Measurements from ENCODE around the gene CCL2.

DNA sequence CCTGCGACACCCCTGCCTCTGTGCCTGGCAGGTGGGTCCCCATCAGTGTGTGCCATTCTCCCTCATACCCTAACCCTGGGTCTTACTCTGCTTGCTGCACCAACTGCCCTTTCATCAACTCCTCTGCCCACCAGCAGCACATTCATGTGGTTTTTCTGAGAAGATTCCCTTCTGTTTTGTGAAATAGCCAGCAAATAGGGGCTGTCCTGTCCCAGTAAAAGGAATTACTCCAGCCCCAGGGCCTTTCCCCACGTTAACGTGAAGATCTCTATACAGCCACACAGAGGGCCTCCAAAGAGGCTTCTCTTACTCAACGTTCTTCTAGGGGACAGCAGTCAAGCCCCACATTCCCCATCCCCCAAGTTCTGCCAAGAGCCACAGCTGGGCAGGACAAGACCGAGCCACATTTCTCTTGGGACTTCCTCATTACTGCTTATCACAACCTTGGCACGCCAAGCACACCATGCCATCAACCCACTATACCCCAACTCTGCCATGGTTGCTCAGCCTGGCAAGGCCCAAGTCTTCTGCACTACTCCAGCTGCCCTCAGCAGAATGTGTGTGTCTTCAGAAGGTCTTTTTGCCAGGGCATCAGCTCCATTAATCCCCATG lies 18.7 kb upstream of the CCL2 start:
- no peak for TF ChIP-seq FOSL1 (IDR thresholded peaks at IDR 0.05; ENCODE audit: insufficient read depth, low read depth, low read length)
- TF ChIP-seq RAD21 (IDR thresholded peaks at IDR 0.05 in 1 of 2, conservative IDR thresholded peaks at IDR 0.05 in 1 of 2; ENCODE audit: low read depth in 2 of 2, low read length in 2 of 2), result no peak
- TF ChIP-seq, protein P1, sequence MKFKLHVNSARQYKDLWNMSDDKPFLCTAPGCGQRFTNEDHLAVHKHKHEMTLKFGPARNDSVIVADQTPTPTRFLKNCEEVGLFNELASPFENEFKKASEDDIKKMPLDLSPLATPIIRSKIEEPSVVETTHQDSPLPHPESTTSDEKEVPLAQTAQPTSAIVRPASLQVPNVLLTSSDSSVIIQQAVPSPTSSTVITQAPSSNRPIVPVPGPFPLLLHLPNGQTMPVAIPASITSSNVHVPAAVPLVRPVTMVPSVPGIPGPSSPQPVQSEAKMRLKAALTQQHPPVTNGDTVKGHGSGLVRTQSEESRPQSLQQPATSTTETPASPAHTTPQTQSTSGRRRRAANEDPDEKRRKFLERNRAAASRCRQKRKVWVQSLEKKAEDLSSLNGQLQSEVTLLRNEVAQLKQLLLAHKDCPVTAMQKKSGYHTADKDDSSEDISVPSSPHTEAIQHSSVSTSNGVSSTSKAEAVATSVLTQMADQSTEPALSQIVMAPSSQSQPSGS (IDR thresholded peaks at IDR 0.05; ENCODE audit: low read length), result no peak
- TF ChIP-seq, protein P2, sequence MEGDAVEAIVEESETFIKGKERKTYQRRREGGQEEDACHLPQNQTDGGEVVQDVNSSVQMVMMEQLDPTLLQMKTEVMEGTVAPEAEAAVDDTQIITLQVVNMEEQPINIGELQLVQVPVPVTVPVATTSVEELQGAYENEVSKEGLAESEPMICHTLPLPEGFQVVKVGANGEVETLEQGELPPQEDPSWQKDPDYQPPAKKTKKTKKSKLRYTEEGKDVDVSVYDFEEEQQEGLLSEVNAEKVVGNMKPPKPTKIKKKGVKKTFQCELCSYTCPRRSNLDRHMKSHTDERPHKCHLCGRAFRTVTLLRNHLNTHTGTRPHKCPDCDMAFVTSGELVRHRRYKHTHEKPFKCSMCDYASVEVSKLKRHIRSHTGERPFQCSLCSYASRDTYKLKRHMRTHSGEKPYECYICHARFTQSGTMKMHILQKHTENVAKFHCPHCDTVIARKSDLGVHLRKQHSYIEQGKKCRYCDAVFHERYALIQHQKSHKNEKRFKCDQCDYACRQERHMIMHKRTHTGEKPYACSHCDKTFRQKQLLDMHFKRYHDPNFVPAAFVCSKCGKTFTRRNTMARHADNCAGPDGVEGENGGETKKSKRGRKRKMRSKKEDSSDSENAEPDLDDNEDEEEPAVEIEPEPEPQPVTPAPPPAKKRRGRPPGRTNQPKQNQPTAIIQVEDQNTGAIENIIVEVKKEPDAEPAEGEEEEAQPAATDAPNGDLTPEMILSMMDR (IDR thresholded peaks at IDR 0.05; ENCODE audit: control extremely low read depth in 1 of 3, insufficient read depth in 1 of 3, low read depth in 1 of 3, low read length in 3 of 3), result no peak
- TF ChIP-seq, protein P3, sequence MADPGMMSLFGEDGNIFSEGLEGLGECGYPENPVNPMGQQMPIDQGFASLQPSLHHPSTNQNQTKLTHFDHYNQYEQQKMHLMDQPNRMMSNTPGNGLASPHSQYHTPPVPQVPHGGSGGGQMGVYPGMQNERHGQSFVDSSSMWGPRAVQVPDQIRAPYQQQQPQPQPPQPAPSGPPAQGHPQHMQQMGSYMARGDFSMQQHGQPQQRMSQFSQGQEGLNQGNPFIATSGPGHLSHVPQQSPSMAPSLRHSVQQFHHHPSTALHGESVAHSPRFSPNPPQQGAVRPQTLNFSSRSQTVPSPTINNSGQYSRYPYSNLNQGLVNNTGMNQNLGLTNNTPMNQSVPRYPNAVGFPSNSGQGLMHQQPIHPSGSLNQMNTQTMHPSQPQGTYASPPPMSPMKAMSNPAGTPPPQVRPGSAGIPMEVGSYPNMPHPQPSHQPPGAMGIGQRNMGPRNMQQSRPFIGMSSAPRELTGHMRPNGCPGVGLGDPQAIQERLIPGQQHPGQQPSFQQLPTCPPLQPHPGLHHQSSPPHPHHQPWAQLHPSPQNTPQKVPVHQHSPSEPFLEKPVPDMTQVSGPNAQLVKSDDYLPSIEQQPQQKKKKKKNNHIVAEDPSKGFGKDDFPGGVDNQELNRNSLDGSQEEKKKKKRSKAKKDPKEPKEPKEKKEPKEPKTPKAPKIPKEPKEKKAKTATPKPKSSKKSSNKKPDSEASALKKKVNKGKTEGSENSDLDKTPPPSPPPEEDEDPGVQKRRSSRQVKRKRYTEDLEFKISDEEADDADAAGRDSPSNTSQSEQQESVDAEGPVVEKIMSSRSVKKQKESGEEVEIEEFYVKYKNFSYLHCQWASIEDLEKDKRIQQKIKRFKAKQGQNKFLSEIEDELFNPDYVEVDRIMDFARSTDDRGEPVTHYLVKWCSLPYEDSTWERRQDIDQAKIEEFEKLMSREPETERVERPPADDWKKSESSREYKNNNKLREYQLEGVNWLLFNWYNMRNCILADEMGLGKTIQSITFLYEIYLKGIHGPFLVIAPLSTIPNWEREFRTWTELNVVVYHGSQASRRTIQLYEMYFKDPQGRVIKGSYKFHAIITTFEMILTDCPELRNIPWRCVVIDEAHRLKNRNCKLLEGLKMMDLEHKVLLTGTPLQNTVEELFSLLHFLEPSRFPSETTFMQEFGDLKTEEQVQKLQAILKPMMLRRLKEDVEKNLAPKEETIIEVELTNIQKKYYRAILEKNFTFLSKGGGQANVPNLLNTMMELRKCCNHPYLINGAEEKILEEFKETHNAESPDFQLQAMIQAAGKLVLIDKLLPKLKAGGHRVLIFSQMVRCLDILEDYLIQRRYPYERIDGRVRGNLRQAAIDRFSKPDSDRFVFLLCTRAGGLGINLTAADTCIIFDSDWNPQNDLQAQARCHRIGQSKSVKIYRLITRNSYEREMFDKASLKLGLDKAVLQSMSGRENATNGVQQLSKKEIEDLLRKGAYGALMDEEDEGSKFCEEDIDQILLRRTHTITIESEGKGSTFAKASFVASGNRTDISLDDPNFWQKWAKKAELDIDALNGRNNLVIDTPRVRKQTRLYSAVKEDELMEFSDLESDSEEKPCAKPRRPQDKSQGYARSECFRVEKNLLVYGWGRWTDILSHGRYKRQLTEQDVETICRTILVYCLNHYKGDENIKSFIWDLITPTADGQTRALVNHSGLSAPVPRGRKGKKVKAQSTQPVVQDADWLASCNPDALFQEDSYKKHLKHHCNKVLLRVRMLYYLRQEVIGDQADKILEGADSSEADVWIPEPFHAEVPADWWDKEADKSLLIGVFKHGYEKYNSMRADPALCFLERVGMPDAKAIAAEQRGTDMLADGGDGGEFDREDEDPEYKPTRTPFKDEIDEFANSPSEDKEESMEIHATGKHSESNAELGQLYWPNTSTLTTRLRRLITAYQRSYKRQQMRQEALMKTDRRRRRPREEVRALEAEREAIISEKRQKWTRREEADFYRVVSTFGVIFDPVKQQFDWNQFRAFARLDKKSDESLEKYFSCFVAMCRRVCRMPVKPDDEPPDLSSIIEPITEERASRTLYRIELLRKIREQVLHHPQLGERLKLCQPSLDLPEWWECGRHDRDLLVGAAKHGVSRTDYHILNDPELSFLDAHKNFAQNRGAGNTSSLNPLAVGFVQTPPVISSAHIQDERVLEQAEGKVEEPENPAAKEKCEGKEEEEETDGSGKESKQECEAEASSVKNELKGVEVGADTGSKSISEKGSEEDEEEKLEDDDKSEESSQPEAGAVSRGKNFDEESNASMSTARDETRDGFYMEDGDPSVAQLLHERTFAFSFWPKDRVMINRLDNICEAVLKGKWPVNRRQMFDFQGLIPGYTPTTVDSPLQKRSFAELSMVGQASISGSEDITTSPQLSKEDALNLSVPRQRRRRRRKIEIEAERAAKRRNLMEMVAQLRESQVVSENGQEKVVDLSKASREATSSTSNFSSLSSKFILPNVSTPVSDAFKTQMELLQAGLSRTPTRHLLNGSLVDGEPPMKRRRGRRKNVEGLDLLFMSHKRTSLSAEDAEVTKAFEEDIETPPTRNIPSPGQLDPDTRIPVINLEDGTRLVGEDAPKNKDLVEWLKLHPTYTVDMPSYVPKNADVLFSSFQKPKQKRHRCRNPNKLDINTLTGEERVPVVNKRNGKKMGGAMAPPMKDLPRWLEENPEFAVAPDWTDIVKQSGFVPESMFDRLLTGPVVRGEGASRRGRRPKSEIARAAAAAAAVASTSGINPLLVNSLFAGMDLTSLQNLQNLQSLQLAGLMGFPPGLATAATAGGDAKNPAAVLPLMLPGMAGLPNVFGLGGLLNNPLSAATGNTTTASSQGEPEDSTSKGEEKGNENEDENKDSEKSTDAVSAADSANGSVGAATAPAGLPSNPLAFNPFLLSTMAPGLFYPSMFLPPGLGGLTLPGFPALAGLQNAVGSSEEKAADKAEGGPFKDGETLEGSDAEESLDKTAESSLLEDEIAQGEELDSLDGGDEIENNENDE (IDR thresholded peaks at IDR 0.05; ENCODE audit: insufficient replicate concordance, low read length), result no peak
- no peak for TF ChIP-seq RFX5 (IDR thresholded peaks at IDR 0.05; ENCODE audit: borderline replicate concordance, low read depth, low read length)
- no peak for TF ChIP-seq SRF (IDR thresholded peaks at IDR 0.05; ENCODE audit: low read depth, low read length)
